K562 (cell line): Measurements from ENCODE around the gene COL9A3. TPM values are rescaled to one million over a fixed set of nuclear protein-coding genes. Genes with fewer than 3 reads are reported as not detected.

ENCODE experiments used
- ATAC-seq: fragments of 200-7000 bp; cut with Tn5 transposase; 3 replicates; pipeline ENCODE4 v1.9.1; 2020; ENCODE audit warnings: moderate library complexity
- BruUV-seq: library from RNA; stranded (reverse); fragments of 400-500 nt; replicated peaks from 2 replicates; lab custom pipeline; 2021; lab: Mats Ljungman, UMichigan
- CTCF ChIA-PET: fragments of 300-600 bp; formaldehyde crosslinking; extraction: SDS; loops from one replicate; lab custom pipeline; 2021; ENCODE audit warnings: low intra/inter-chr PET ratio; lab: Yijun Ruan, JAX
- POLR2A ChIA-PET: fragments of 300-600, 350-650 bp; sonication (Branson Sonifier 250); formaldehyde crosslinking; extraction: SDS; loops from one replicate; lab custom pipeline; 2021; ENCODE audit warnings: antibody characterized with exemption, inconsistent platforms; lab: Yijun Ruan, JAX
- DNase-seq, 4 experiments: peaks; one replicate each; pipeline versions ENCODE4 v3.0.0 to v3.0.0-alpha.2; 2011 to 2018; ENCODE audit warnings: low spot score in 3 of 4, mixed read lengths in 3 of 4; ENCODE audit errors: extremely low read depth in 1 of 4
- FAIRE-seq: peaks from 2 replicates; lab custom pipeline; 2011; peaks lifted over from hg19 to GRCh38; lab: Jason Lieb, UNC
- H2AFZ ChIP-seq: 2 replicates; pipeline ENCODE4 v1.6.0; 2011; ENCODE audit warnings: low read depth, low read length, control low read depth, inconsistent platforms
- H3K27ac ChIP-seq: fragments of 200-600 bp; 3 replicates; pipeline ENCODE4 v1.8.0; 2011; ENCODE audit warnings: low read depth, mild to moderate bottlenecking, control low read depth, inconsistent platforms, low read length, moderate library complexity, mixed read lengths; ENCODE audit errors: extremely low read depth
- H3K27me3 ChIP-seq, 2 experiments: fragments of 300-600 bp in 1 of 2; 2 replicates in 1 of 2; 3 replicates in 1 of 2; pipeline versions ENCODE4 v1.6.0 to v1.8.0; 2011; ENCODE audit warnings: inconsistent platforms in 2 of 2, low read length in 2 of 2, mild to moderate bottlenecking in 1 of 2, mixed read lengths in 1 of 2, moderate library complexity in 1 of 2; ENCODE audit not compliant: control insufficient read depth in 2 of 2, insufficient read depth in 2 of 2
- H3K36me3 ChIP-seq: fragments of 300-600 bp; 3 replicates; pipeline ENCODE4 v1.8.0; 2011; ENCODE audit warnings: mild to moderate bottlenecking, low read length, inconsistent platforms; ENCODE audit not compliant: control insufficient read depth, insufficient read depth
- H3K4me1 ChIP-seq, 2 experiments: fragments of 200-600 bp in 1 of 2; replicated peaks in 1 of 2; 2 replicates in 1 of 2; 3 replicates in 1 of 2; pipeline versions ENCODE4 v1.5.1 to v1.8.0; 2011; ENCODE audit warnings: inconsistent platforms in 2 of 2, low read length in 2 of 2, mild to moderate bottlenecking in 1 of 2, mixed read lengths in 1 of 2, moderate library complexity in 1 of 2; ENCODE audit not compliant: control insufficient read depth in 2 of 2, insufficient read depth in 2 of 2
- H3K4me2 ChIP-seq: 2 replicates; pipeline ENCODE4 v1.6.1; 2011; ENCODE audit warnings: low read length, control low read depth, inconsistent platforms, mixed read lengths; ENCODE audit not compliant: insufficient read depth
- H3K4me3 ChIP-seq: fragments of 200-600 bp; sonication (generic), shearing (Covaris generic); 2 replicates; pipeline ENCODE4 v1.5.1; 2016; ENCODE audit warnings: control low read depth, inconsistent platforms
- H3K79me2 ChIP-seq: fragments of 200-600 bp; 3 replicates; pipeline ENCODE4 v1.8.0; 2011; ENCODE audit warnings: low read length, inconsistent platforms; ENCODE audit not compliant: control insufficient read depth, insufficient read depth
- H3K9ac ChIP-seq, 2 experiments: 2 replicates each; pipeline versions ENCODE4 v1.6.0 to v1.6.1; 2011; ENCODE audit warnings: low read depth in 2 of 2, low read length in 2 of 2, control low read depth in 1 of 2, inconsistent platforms in 1 of 2, mild to moderate bottlenecking in 1 of 2, mixed read lengths in 1 of 2; ENCODE audit not compliant: insufficient read depth in 1 of 2
- H3K9me1 ChIP-seq: one replicate; pipeline ENCODE4 v1.6.0; 2011; ENCODE audit warnings: inconsistent platforms, mild to moderate bottlenecking, low read length, moderate library complexity; ENCODE audit not compliant: control insufficient read depth, insufficient read depth
- H3K9me3 ChIP-seq: replicated peaks from 2 replicates; pipeline ENCODE4 v1.5.1; 2011; ENCODE audit warnings: low read depth, low read length, inconsistent platforms; ENCODE audit not compliant: control insufficient read depth, insufficient read depth
- H4K20me1 ChIP-seq: replicated peaks from 2 replicates; pipeline ENCODE4 v1.6.1; 2011; ENCODE audit warnings: low read length, inconsistent platforms, mixed read lengths; ENCODE audit not compliant: control insufficient read depth, insufficient read depth
- BHLHE40 ChIP-seq: IDR thresholded peaks from 2 replicates; pipeline ENCODE4 v1.6.1; 2011; ENCODE audit warnings: low read length, improper control_type of control experiment
- EGR1 ChIP-seq: fragments of 450-650 bp; conservative IDR thresholded peaks from 2 replicates; pipeline ENCODE4 v1.6.1; 2017; ENCODE audit warnings: mild to moderate bottlenecking
- FUS ChIP-seq: fragments of 200-400 bp; formaldehyde crosslinking; optimal IDR thresholded peaks from 2 replicates; pipeline ENCODE3; 2017; ENCODE audit warnings: low read depth, low read length
- KLF6 ChIP-seq: fragments of 250-450 bp; sonication (Bioruptor Pico); IDR thresholded peaks from 2 replicates; pipeline ENCODE4 v1.4.0; 2020; ENCODE audit warnings: mild to moderate bottlenecking, moderate library complexity, borderline replicate concordance
- MIER1 ChIP-seq: fragments of 450-650 bp; IDR thresholded peaks from 2 replicates; pipeline ENCODE4 v1.6.1; 2016; ENCODE audit warnings: antibody characterized with exemption, mild to moderate bottlenecking, low read depth
- POLR2G ChIP-seq: fragments of 200-400 bp; formaldehyde crosslinking; IDR thresholded peaks from 2 replicates; pipeline ENCODE4 v1.6.1; 2017; ENCODE audit warnings: low read depth, mild to moderate bottlenecking, antibody characterized with exemption, low read length, moderate library complexity
- RBM34 ChIP-seq: fragments of 200-400 bp; formaldehyde crosslinking; IDR thresholded peaks from 2 replicates; pipeline ENCODE4 v1.6.1; 2018; ENCODE audit warnings: low read length, borderline replicate concordance; ENCODE audit not compliant: insufficient read depth
- SMARCA5 ChIP-seq: fragments of 450-650 bp; IDR thresholded peaks from 2 replicates; pipeline ENCODE4 v1.6.1; 2016
- ZBTB7A ChIP-seq: IDR thresholded peaks from 2 replicates; pipeline ENCODE4 v1.6.1; 2011; ENCODE audit warnings: low read depth, mild to moderate bottlenecking, low read length, moderate library complexity, borderline replicate concordance; ENCODE audit not compliant: control insufficient read depth
- ZNF217 ChIP-seq: sonication (generic); formaldehyde crosslinking; IDR thresholded peaks from 2 replicates; pipeline ENCODE4 v1.8.0; 2022; ENCODE audit warnings: mild to moderate bottlenecking, missing genetic modification reagents
- ZNF75A ChIP-seq: fragments of 450-650 bp; formaldehyde crosslinking; IDR thresholded peaks from 2 replicates; pipeline ENCODE4 v1.4.0; 2020; ENCODE audit warnings: mild to moderate bottlenecking
- ZNF79 ChIP-seq: fragments of 250-450 bp; sonication (Bioruptor Pico); IDR thresholded peaks from 2 replicates; pipeline ENCODE4 v1.4.0; 2020; ENCODE audit warnings: low read depth, mild to moderate bottlenecking, moderate library complexity
- WGBS: fragments of 100-300 bp; shearing (Covaris generic); methylation state at CpG from one replicate; pipeline ENCODE4 v1.1.6; 2016; ENCODE audit warnings: low coverage, mixed read lengths; ENCODE audit not compliant: insufficient coverage; ENCODE audit errors: missing lambda C conversion rate; 5-methylcytosine and 5-hydroxymethylcytosine counted together
- in situ Hi-C: fragments of 300-500 bp; cut with MboI; formaldehyde crosslinking; loops from 4 replicates; pipeline ENCODE4 v1.15.0; 2018; ENCODE audit warnings: inconsistent platforms, mixed read lengths
- intact Hi-C: fragments of 100-400 bp; cut with micrococcal nuclease; formaldehyde crosslinking; loops from 2 replicates; pipeline ENCODE4 v1.14.2; 2022
- polyA plus RNA-seq, 8 experiments: library from polyadenylated mRNA; depleted of rRNA in 4 of 8; stranded (reverse) in 5 of 8; unstranded in 3 of 8; fragments of >200 nt; fragmentation: Nextera tagmentation in 2 of 8; fragmentation: Illumina TruSeq in 1 of 8; extraction: Ambion mirVana in 2 of 8; extraction: Trizol in 1 of 8; gene quantifications; 2 replicates each; pipeline versions ENCODE4 v1.2.1 to v1.2.3, GENCODE V29; 2011 to 2014; ENCODE audit warnings: inconsistent platforms in 1 of 8, missing spikeins in 1 of 8
- total RNA-seq, 7 experiments: library from RNA; depleted of rRNA in 6 of 7; stranded (reverse); fragments of >200 nt in 6 of 7; fragmentation: Illumina TruSeq in 2 of 7; extraction: Trizol in 2 of 7; gene quantifications; 2 replicates each; pipeline versions ENCODE4 v1.2.1 to v1.2.3, GENCODE V29; 2011 to 2021; ENCODE audit warnings: low replicate concordance in 1 of 7
- TF ChIP-seq, protein P1 (sequence below): fragments of 450-650 bp; conservative IDR thresholded peaks from 2 replicates; pipeline ENCODE4 v1.6.1; 2016; ENCODE audit warnings: missing genetic modification characterization, low read depth, mild to moderate bottlenecking, missing compliant biosample characterization, moderate library complexity
- TF ChIP-seq, protein P2 (sequence below), 2 experiments: fragments of 450-650 bp; IDR thresholded peaks; 2 replicates each; pipeline ENCODE4 v1.6.1; 2018; ENCODE audit warnings: mild to moderate bottlenecking in 2 of 2, low read depth in 1 of 2; ENCODE audit not compliant: partially characterized antibody in 2 of 2

Gene COL9A3
- total and polyA plus RNA-seq, 9 of the 15 experiments (the other 6 are each of a cell fraction or from before 2014, with no cell fraction given) = 0.14 to 3.6 (median 0.88) TPM; not detected in 1

DNA sequence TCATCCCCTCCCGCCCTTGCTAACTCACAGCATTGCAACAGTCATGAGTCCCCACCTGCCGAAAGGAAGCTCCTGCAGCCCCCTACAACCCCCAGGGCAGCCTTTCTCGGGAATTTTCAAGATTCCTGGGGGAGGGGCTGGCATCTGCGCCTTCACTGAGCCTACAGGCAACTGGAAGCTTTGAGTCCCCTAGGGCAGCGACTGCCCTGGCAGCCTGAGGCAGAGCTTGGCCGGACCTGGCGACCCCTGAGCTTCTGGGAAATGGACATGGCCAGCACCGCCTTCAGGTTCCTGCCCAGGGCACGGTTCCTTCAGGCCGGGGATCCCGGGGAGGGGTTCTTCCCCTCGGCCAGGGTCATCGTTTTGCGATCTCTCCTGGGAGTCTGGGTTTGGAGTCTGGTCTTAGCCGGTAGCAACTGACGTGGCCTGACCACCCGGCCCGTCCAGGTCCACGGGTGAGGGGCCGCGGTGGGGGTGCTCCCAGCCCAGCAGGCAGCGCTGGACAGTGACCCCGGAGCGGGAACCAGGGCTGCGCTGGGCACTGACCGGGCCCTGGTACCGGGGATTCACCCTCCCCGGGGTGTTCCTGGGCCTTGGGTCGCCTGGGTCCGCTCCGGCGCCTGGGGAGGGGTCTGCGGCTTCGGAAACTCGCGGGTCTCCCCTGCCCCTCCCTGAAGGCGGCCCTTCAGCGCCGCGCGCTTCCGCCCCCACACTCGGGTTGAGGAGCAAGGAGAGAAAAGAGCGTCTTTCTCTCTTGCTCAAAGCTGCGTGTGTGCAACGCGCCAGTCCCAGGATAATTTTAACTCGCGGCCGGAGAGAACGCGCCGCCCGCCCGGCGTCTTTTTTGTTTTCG is 593 bp upstream of the COL9A3 start:
- no peak for ATAC-seq
- ChIA-PET POLR2A (interaction anchor here (0.7 kb wide), 2 partner anchors 75 to 241 kb away, joined by 3 read pairs; no protein-coding TSS in a partner anchor), CTCF (no interaction called here)
- Histone ChIP-seq H3K27me3 (peaks cover 0 to 10% of the 10 kb centered on the region in 2 experiments; a peak in 3 of 5 replicates), H3K9ac (peak overlapping the region in 1 of 2 experiments; percentile 6; a peak in 1 of 4 replicates), H3K9me3 (no peaks in the 10 kb centered on the region), H3K4me1 (peaks cover 3 to 88% of the 10 kb centered on the region in 2 experiments; a peak in 3 of 5 replicates)
- BruUV-seq = no TSS peak
- in situ Hi-C loops = no loop called here
- TF ChIP-seq ZNF79 = no peak
- 0 out of 2 replicates have a peak, but pooled peaks have one; percentile 24 for TF ChIP-seq ZBTB7A
- TF ChIP-seq, protein P1, sequence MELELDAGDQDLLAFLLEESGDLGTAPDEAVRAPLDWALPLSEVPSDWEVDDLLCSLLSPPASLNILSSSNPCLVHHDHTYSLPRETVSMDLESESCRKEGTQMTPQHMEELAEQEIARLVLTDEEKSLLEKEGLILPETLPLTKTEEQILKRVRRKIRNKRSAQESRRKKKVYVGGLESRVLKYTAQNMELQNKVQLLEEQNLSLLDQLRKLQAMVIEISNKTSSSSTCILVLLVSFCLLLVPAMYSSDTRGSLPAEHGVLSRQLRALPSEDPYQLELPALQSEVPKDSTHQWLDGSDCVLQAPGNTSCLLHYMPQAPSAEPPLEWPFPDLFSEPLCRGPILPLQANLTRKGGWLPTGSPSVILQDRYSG (tag) = no peak
- TF ChIP-seq, protein P2, sequence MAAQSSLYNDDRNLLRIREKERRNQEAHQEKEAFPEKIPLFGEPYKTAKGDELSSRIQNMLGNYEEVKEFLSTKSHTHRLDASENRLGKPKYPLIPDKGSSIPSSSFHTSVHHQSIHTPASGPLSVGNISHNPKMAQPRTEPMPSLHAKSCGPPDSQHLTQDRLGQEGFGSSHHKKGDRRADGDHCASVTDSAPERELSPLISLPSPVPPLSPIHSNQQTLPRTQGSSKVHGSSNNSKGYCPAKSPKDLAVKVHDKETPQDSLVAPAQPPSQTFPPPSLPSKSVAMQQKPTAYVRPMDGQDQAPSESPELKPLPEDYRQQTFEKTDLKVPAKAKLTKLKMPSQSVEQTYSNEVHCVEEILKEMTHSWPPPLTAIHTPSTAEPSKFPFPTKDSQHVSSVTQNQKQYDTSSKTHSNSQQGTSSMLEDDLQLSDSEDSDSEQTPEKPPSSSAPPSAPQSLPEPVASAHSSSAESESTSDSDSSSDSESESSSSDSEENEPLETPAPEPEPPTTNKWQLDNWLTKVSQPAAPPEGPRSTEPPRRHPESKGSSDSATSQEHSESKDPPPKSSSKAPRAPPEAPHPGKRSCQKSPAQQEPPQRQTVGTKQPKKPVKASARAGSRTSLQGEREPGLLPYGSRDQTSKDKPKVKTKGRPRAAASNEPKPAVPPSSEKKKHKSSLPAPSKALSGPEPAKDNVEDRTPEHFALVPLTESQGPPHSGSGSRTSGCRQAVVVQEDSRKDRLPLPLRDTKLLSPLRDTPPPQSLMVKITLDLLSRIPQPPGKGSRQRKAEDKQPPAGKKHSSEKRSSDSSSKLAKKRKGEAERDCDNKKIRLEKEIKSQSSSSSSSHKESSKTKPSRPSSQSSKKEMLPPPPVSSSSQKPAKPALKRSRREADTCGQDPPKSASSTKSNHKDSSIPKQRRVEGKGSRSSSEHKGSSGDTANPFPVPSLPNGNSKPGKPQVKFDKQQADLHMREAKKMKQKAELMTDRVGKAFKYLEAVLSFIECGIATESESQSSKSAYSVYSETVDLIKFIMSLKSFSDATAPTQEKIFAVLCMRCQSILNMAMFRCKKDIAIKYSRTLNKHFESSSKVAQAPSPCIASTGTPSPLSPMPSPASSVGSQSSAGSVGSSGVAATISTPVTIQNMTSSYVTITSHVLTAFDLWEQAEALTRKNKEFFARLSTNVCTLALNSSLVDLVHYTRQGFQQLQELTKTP (IDR thresholded peaks at IDR 0.05; ENCODE audit: low read depth in 1 of 2, partially characterized antibody in 2 of 2) = no peak
- TF ChIP-seq ZNF217 (CRISPR knock-in tag) = no peak
- TF ChIP-seq POLR2G = peak; percentile 44
- TF ChIP-seq BHLHE40 = no peak
- TF ChIP-seq ZNF75A (CRISPR knock-in tag) = no peak
- no peak for TF ChIP-seq SMARCA5
- TF ChIP-seq KLF6 = no peak
- no peak for TF ChIP-seq FUS
- TF ChIP-seq EGR1 = peak; percentile 72
- no peak for TF ChIP-seq MIER1
- TF ChIP-seq RBM34 = no peak
- TF ChIP-seq, all 486 proteins: peak for 3
- no peak overlapping the region; the same call in 1 of the 2 replicates for H3K4me3 ChIP-seq
- H3K4me2 ChIP-seq = no peak overlapping the region
- no peaks in the 10 kb centered on the region for H3K79me2 ChIP-seq
- H3K36me3 ChIP-seq = peaks cover 17% of the 10 kb centered on the region; the same call in 2 of the 3 replicates
- H3K9me1 ChIP-seq = no peaks in the 10 kb centered on the region
- no peak overlapping the region for H2AFZ ChIP-seq
- DNase-seq = no peak
- no peak overlapping the region for H3K27ac ChIP-seq
- peaks cover 6% of the 10 kb centered on the region for H4K20me1 ChIP-seq
- no peak for FAIRE-seq
- intact Hi-C loops = no loop called here
- 21% methylated on average over 31 of the region's 57 CpGs for WGBS
